ENCODE results near the gene TMEM37.

TMEM37 gene

DNA sequence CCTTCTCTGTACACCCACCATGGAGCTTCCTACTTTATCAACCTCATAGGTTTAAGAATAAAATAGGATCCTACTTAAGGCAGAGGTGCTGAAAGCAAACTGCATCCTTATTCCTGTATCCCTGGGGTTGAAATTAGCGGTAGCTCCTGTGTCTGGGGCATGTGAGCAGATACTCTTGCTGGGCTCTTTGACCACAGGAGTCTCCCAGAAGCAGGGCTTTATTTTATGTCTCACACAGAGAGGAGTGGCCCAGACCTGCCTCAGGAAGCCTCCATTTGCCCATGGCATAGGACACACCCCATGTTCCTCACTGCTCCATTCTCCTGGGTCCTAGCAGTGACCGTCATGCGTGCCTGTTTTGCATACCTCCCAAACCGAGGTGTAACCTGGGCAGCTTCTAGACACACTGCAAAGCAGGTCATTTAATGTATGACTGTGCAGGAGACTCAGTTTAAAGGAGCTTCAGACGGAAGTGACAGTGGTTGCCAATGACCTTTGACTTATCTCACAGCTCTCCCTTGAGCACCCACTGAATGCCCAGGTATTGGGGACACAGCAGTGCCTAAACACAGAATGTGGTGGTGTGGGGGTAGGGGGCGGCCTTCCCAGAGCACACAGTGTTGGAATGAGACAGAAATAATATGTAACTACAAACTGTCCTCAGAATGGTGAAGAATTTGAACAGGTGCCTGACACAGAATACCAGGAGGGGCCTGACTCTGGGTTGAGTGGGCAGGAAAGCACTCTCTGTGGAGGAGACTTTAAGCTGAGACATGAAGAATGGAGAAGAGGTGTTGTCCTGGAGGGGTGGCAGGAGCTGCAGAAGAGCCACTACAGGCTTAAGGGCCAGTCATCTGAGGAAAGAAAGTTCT lies 3.7 kb downstream of the TMEM37 start:
- no peak for DNase-seq

DNA sequence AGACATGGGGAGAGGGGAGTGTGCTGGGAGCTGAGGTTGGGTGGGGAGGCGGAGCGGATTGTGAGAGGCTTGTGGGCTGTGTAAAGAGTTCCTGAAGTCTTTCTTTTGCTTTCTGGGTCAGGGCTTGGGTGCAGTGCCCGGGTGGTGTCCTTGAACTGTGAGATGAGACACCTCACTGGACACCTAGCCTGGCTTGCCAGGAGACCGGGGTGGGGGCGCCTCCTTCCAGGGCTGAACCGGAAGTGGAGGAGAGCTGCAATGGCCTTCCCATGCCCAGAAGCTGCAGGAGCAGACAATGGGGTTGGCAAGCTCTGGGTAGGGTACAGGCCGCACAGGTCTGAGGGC lies 4.3 kb downstream of the TMEM37 start:
- DNase-seq = no peak

DNA sequence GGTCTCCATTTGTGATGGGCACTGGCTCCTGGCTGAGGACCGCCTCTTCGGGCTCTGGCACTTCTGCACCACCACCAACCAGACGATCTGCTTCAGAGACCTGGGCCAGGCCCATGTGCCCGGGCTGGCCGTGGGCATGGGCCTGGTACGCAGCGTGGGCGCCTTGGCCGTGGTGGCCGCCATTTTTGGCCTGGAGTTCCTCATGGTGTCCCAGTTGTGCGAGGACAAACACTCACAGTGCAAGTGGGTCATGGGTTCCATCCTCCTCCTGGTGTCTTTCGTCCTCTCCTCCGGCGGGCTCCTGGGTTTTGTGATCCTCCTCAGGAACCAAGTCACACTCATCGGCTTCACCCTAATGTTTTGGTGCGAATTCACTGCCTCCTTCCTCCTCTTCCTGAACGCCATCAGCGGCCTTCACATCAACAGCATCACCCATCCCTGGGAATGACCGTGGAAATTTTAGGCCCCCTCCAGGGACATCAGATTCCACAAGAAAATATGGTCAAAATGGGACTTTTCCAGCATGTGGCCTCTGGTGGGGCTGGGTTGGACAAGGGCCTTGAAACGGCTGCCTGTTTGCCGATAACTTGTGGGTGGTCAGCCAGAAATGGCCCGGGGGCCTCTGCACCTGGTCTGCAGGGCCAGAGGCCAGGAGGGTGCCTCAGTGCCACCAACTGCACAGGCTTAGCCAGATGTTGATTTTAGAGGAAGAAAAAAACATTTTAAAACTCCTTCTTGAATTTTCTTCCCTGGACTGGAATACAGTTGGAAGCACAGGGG lies 5.5 kb downstream of the TMEM37 start:
- no peak for DNase-seq

DNA sequence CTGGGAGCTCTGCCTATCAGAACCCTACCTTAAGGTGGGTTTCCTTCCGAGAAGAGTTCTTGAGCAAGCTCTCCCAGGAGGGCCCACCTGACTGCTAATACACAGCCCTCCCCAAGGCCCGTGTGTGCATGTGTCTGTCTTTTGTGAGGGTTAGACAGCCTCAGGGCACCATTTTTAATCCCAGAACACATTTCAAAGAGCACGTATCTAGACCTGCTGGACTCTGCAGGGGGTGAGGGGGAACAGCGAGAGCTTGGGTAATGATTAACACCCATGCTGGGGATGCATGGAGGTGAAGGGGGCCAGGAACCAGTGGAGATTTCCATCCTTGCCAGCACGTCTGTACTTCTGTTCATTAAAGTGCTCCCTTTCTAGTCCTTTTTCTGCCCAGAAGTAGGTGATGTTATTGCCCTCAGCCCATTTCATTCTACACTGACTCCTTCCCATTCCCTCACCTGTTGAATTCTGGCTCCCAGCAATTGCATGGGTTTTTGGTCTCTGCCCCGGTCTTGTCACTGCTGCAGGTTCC lies 6.5 kb downstream of the TMEM37 start:
- DNase-seq = no peak

DNA sequence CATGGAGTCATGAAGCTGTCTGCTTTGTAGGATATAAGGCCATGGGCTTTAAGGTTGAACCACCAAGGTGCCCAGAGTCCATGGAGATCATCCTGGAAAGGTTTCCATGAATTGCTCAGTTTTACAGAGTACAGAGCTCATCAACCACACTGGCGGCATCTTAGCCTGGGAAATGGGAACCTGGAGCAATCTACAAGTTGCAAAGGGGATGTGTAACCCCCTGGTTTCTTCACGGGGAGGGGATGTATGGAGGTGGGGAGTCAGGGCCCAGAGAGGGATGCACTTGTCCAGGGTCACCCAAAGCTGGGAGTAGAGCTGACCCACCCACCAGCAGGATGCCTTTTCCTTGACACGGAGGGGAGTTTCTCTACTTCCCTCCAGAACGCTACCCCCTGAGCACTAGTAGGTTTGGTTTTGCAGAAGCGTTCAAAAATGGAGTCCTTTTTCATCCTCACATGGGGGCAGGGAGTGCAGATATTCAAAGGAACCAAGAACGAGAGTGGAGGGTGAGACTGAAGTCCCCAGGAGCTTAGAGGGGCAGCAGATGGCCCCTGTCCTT lies 7.2 kb downstream of the TMEM37 start:
- DNase-seq = no peak

DNA sequence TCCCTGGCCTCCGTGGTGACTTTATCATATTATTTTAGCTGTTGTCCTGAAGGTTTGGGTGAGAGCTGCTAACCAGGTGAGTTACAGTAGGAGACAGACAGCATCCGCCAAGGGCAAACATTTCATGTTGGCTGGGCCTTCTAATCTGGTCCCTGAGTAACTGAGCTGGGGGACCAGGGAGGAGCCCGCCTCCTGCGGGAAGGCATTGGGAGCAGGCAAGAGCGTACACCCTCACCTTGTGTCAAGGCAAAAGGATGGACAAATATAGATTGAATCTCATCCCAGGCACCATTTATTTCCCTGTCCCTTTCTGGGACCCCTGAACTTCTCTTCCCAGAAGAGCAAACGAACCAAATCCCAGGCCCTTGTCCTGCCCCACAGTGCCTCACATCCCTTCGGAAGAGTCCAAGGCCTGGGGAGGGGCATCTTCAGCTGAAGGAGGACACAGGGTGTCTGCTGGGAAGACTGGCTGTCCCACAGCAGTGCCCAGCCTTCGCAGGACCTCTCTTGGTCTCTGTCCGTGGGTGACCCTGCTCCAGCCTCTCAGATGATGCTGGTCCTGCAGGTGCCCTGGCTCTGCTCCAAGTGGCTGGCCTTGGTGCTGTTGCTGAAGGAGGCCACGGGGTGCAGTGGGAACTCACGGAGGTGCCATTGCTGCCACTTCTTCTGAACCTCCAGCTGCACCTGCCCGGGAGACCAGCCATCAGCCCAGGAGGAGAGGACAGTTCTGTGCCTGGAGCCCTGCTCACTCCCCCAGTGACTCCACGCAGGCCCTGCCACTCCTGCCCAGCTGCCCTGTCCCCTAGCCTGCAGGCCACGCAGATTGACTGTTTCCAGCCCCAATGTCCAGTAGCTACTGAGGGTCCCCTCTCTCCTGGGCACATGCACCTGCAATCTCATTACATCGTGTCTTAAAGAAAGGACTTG lies 8.2 kb downstream of the TMEM37 start:
- DNase-seq = no peak

DNA sequence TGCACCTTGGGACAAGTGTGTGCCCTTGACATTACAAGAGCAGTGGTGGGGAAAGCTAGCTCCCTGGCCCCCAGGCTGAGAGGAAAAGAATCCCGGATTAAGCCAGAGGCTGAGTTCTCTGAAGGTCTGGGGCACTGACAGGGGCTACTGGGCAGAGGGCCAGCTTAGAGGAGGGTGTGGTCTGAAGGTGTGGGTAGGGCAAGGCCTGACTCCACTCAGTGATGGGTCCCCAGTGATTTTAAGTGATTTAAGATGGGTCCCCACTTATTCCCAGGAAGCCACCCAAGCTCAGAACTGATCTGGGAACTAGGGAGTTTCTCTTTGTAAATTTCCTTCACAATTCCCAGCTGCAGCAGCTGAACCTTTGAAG lies 8.8 kb downstream of the TMEM37 start:
- DNase-seq = no peak

DNA sequence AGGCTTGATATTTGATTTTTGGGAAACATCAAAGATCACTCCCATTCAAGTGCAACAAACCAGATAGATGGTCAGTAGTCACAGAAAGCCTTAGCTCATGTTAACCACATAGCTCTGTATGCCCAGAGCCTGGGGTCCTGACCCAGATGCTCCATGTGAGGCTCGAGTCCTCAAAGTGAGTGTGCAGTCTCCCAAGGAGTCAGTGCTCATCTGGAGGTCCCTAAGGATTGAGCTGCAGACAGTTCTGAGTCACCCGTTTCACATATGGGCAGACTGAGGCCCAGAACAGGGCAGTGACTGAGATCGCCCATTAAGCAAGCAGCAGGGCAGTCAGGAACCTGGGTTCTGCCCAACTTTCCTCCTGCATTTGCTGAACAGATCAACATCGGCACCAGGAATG lies 9.2 kb downstream of the TMEM37 start:
- no peak for DNase-seq

DNA sequence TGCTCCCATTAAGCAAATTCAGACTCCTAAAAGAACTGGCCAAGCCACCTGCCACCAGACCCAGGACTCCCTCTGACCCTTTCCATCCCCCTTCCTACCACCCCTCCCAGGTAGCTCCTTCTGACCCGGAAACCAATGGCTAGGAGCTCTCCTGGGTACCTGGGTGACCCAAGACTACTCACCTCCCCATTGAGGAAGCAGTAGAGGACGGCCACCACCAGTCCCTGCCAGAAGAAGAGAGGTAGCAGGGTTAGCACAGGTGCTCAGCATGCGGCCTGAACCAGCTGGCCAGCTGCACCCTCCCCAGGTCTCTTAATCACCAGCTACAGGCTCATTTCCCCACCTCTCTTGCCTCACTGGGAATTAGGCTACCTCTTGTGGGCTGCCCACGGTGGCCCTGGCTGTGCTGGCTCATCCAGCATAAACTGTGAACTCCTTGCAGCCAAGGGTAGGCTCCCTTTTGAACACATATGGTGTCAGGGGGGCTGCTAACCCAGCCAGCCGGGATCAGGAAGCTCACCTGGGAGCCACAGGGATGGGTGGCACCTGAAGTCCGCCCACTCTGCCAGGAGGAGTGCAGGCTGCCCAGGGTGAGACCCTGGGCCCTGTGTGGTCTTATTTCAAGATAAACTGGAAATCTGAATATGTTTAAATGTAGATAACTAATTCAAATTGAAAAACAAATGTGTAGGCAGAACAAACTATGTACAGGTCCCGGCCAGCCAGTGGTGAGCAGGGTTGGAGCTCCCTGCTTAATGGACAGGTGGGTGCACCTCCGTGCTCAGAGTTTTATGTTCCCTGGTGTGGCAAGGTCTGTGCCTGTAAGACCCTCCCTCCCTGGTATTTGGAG lies 9.9 kb downstream of the TMEM37 start:
- no peak for DNase-seq

DNA sequence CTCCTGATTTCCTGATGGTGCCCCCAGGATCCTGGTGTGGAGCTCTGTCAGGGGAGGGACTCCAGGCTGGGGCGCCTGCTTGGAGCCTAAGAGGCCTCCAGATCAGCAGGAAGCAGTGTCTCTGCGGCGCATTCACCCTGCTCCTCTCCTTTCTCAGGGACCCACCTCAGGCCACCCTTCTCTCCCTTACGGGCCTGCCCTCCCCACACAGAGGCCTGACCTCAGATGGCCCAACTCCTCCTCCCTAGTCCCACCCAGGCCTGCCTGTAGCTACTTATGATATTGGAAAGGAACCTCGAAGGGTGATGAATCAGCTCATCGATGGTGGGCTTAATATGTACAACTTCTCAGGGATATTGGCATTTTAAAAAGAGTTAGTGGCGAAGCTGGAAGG lies 10.6 kb downstream of the TMEM37 start:
- DNase-seq = no peak

DNA sequence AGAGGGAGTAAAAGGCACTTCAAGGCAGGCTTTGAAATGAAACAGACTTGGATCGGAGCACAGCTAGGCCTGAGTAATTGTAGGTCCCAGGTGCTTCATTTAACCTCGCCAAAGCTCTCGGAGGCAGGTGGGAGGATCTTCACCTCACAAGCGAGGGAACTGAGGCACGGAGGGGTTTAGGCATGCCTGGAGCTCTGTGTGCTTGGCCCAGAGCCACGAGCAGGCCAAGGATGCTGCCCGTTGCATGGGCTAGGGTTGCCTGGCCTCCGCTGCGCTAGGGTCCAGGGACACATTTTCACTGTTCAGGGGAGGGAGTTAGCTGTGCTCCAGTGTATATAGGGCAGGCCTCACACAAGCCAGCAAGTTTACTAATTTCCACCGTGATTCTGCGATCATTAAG lies 11.2 kb downstream of the TMEM37 start:
- DNase-seq = no peak

DNA sequence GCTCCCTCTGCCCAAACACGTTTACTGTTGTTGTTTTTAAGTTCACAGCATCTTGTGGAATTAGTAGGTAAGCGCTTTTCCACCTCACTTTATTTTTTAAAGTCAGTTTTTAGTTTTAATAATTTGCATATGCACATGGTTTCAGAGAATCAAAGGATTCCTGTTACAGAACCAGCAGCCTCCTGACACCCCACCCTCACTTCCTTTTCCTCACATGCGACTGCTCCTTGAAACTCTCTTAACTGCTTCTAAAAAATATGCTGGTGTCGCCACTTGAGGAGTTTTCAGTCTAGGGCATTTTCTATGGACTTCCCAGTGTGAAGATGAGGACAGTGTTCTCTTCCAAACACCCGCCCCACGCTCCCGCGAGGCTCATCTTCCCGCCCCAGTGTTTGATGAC lies 14.4 kb downstream of the TMEM37 start:
- no peak for DNase-seq

DNA sequence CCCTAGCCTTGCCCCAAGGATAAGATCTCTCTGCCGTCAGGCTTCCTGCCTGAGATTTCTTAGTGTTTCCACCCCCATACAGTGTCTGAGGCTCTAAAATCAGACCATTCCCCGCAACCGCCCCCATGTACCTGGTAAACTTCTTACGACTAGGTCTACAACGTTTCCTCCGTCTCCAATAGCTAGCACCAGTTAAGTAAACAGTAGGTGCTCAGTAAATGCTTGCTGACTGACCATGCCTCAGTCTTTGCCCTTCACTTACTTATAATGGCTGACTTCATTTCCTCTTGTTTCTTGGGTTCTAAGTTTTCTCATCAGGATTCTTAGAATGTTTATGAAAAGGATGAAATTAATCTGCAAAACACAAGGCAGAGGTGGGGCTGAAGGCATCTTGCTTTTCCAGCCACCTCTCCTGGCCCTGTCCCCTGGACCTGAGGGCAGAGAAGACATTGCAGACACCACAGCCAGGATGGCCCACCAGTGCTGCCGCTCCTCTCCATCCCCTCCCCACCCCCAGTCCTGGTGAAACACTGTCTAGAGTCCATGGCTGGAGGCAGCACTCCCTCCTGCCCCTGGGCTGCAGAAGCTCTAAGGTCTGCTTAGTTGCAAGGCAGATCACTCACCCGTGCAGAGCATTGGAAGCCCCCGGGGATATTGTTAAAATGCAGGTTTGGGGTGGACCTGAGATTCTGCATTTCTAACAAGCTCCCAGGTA lies 16.9 kb downstream of the TMEM37 start:
- DNase-seq = no peak

DNA sequence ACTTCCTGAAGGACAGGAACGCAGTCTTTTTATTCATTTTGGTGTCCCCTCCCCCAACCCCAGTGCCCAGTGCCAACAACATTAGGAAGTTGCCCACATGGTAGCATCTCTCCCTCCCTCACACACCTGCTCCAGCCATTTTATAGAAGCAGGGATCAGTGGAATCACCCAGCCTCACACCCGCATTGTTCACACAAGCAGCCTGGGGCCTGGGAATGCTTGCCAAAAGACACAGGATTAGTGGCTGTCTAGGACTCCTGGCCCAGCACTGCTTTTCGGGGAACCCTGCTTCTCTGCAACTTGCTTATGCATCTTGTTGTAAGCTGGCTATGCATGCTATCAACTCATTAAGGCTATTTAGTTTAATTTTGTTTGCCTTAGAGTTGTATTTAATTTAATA lies 17.9 kb downstream of the TMEM37 start:
- no peak for DNase-seq

DNA sequence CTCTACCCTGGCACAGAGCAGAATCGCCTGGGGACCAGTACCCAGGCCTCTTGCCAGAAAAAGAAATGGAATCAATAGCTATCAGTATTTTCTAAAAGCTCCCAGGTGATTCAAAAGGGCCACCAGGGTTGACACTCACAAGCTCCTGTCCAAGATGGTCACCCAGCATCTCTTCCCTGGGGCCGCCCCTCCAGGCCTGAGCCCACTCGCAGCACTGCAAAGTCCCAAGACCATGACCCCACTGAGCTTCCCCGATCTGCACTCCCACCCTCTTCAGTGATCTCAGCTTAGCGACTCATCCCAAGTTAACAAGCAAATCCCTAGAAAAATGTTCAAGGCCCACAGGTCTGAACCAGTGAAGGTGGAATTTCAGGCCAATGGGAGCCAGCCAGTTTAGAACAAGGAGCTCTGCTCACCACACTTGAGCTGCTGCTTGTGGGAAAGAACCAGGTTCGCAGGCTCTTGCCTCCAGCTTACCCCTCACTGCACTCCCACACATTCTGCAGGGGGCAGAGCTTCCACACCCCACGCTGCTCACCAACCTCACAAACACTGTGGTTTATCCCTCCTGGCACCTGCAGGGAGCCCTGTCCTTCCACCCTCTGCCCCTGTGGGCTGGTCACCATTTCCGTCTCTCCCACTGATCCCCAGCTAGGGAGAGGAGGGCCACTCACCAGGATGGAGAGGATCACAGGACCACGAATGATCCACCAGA lies 19.8 kb downstream of the TMEM37 start:
- DNase-seq = no peak

DNA sequence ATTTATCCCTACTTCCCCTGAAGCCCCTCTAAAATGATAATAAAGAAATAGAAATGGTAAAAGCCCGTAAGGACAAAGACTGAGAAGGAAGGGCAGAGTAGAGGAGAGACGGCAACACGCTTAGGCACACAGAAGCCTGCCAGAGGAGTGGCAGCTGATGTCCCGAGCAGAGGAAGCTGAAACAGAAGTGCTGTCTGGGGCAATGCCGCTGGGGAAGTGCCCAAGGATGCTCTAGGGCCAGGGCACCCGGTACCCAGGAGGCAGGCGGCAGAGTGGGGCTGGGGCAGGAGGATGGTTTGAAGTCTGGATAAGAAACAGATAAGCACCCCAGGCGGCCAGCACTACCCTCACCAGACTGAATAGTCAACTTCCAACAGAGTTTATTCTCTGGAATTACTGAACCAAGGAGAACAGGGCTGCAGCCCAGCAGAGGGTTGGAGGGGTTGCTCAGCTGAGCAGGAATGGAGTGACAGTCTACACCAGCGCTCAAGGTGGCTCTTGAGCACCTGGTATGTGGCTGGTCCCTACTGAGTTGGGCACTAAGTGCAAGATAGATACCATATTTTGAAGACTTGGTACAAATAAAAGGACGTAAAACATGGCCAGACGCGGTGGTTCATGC lies 22.4 kb downstream of the TMEM37 start:
- no peak for DNase-seq

DNA sequence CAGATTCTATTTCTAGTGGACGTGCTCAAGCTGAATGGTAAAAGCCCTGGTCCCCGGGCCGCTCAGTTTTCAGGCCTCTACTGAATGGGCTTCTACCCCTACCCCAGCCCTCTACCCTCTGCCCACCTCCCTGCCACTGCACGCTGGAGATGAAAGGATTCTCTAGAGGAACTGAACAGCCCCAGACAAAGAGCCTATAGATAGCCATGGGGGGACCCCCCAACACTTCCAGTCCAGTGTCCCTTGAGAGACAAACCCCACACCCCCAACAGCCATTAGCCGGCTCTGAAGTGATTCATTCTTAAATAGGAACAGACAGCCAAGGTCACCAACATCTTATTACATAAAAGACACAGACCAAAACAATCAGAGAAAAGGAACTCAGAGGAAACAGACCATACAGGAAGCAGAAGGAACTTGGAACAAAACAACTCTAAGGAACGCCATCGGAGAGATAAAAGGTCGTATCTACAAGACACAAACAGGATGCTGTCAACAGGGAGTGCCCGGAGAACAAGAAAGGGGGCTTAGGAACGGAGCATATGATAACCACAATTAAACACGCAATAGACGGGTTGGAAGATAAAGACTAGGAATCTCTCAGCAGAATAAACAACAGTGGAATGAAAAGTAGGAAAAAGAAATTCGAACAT lies 23.5 kb downstream of the TMEM37 start:
- DNase-seq = no peak

DNA sequence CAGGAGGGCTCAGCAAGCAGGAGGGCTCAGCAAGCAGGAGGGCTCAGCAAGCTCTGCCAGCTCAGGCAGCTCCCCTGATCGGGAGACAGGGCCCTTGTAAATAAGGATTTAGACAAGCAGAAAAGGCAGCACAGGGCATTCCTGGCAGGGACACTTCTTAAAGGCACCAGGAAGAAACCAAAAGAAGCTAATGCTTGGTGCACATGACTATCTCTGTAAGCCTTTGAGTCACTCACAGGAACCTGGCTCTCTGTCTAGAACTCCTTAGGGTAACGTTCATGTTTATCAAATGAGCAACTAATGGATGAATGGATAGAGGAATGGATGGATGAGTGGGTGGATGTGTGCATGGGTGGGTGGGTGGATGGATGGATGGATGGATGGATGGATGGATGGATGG lies 28.4 kb downstream of the TMEM37 start:
- DNase-seq = no peak

DNA sequence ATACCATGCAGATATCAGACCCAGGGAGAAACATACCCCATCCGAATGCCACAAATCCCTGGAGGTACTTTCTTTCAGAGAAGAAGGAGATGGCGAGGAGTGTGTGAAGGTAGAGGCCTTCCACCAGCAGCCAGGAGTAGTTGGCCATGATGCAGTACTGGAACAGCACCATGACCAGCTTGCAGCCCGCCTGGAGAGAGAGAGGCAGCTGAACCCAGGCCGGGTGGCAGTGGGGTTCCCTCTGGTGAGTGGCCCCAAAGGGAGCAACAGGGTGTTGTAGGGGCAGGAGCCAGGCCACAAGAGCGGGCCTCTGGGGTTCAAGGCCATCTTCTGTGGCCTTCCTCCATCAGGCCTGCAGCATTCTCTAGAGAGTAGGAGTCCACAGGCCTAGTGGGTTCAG lies 30.2 kb downstream of the TMEM37 start:
- DNase-seq = no peak
